ENCODE measurements around the gene SNAP29.

- TF ChIP-seq, protein P1, sequence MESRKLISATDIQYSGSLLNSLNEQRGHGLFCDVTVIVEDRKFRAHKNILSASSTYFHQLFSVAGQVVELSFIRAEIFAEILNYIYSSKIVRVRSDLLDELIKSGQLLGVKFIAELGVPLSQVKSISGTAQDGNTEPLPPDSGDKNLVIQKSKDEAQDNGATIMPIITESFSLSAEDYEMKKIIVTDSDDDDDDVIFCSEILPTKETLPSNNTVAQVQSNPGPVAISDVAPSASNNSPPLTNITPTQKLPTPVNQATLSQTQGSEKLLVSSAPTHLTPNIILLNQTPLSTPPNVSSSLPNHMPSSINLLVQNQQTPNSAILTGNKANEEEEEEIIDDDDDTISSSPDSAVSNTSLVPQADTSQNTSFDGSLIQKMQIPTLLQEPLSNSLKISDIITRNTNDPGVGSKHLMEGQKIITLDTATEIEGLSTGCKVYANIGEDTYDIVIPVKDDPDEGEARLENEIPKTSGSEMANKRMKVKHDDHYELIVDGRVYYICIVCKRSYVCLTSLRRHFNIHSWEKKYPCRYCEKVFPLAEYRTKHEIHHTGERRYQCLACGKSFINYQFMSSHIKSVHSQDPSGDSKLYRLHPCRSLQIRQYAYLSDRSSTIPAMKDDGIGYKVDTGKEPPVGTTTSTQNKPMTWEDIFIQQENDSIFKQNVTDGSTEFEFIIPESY (IDR thresholded peaks at IDR 0.05) = no peak
- TF ChIP-seq YY1 (IDR thresholded peaks at IDR 0.05) (no peak), ATF3 (IDR thresholded peaks at IDR 0.05) (no peak), EGR1 (IDR thresholded peaks at IDR 0.05; ENCODE audit: low read depth in 2 of 2) (no peak), FOXA1 (IDR thresholded peaks at IDR 0.05) (no peak), RXRA (IDR thresholded peaks at IDR 0.05) (no peak), SP1 (IDR thresholded peaks at IDR 0.05) (no peak), TAF1 (conservative IDR thresholded peaks at IDR 0.05) (no peak), HNF4G (IDR thresholded peaks at IDR 0.05) (no peak), GABPA (IDR thresholded peaks at IDR 0.05 in 1 of 2, conservative IDR thresholded peaks at IDR 0.05 in 1 of 2) (no peak), REST (IDR thresholded peaks at IDR 0.05) (no peak)
- TF ChIP-seq, protein P2, sequence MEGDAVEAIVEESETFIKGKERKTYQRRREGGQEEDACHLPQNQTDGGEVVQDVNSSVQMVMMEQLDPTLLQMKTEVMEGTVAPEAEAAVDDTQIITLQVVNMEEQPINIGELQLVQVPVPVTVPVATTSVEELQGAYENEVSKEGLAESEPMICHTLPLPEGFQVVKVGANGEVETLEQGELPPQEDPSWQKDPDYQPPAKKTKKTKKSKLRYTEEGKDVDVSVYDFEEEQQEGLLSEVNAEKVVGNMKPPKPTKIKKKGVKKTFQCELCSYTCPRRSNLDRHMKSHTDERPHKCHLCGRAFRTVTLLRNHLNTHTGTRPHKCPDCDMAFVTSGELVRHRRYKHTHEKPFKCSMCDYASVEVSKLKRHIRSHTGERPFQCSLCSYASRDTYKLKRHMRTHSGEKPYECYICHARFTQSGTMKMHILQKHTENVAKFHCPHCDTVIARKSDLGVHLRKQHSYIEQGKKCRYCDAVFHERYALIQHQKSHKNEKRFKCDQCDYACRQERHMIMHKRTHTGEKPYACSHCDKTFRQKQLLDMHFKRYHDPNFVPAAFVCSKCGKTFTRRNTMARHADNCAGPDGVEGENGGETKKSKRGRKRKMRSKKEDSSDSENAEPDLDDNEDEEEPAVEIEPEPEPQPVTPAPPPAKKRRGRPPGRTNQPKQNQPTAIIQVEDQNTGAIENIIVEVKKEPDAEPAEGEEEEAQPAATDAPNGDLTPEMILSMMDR (IDR thresholded peaks at IDR 0.05; ENCODE audit: low read depth, low read length, missing input control) = no peak
Observed at GRCh38 chr22:20920881-20921203, 62.0 kb downstream of the SNAP29 start.

Data from liver (tissue), 3 donors.